GM18519 (cell line): ENCODE results near the gene COL20A1.
"Not testable (repeated sequence)": the region's sequence is repeated elsewhere in the genome, so short reads cannot be mapped to it uniquely, and the experiment has no call there.

Source experiments
- ATAC-seq: cut with Tn5 transposase; IDR thresholded peaks from one replicate; pipeline ENCODE4 v1.9.1; 2021; ENCODE audit warnings: mild to moderate bottlenecking, moderate library complexity; ENCODE audit not compliant: unreplicated experiment, low FRiP score

COL20A1 gene

DNA sequence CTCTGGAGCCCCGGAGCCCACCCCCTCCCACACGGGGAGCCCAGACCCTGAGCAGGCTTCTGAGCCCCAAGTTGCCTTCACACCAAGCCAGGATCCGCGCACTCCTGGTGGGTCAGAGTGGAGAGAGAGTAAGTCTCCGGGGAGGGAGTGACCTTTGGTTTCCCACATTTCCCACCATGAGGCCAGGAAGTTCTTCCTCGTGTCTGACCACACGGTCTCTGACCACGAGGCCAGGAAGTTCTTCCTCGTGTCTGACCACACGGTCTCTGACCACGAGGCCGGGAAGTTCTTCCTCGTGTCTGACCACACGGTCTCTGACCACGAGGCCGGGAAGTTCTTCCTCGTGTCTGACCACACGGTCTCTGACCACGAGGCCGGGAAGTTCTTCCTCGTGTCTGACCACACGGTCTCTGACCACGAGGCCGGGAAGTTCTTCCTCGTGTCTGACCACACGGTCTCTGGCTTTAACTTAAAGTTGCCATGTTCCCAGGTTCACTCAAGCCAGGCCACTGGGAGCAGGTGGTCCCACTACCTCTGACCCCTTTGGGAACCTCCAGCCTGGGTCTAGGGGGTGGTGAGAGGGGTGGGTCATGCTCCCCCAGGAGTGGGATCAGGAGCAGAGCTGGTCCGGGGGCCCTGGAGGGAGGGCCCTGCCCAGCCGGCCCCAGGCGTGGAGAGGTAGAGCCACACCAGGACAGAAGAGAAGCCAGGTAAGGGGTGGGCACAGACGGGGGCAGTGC, 13.1 kb downstream of the COL20A1 start:
- not testable (repeated sequence) for ATAC-seq

DNA sequence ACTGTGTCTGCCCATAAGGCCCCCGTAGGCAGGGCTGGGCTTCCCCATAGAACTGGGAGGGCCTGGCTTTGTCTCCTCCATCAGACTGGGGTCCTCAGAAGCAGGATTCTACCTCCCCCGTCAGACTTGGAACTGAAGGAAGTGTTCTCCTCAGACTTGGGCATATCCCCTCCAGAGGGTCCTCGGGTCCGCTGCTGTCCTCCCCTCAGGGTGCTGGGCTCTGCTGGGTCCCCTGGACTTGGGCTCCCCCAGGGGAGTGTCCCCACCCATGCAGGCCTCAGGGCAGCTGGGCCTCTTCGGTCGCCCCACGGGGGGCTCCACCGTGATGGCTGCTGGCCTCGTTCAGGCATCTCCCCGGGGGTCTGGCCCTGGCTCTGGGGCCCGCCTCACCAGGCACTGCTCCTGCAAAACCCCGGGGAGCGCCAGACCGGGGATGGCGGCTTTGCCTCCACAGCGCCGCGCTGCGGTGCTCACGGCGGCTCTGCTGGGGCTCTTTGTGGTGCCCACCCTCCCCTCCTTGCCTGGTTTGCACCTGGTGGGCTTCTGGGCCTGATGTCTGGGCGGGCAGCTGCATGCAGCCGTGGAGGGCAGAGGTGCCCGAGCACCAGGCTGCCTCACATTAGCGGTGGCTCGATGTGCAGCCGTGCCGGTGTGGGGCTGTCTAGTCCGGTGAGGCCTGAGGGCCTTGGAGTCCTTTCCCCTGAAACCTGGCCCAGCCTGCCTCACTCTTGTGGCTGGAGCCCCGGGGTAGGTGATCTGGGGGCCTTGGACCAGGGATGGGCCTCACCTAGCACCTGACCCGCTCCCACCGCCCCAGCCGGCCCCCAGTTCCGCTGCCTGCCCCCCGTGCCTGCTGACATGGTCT, 13.9 kb downstream of the COL20A1 start:
- ATAC-seq: no peak

- no peak for ATAC-seq
Observed at GRCh38 chr20:63307538-63308217, 14.7 kb downstream of the COL20A1 start.

- no peak for ATAC-seq
Observed at GRCh38 chr20:63308218-63308911, 15.4 kb downstream of the COL20A1 start.

- ATAC-seq: no peak
Observed at GRCh38 chr20:63309261-63310071, 16.5 kb downstream of the COL20A1 start.

- ATAC-seq: no peak
Observed at GRCh38 chr20:63310265-63310991, 17.4 kb downstream of the COL20A1 start.

- no peak for ATAC-seq
Observed at GRCh38 chr20:63311186-63311832, 18.3 kb downstream of the COL20A1 start.

GRCh38 chr20:63311833-63312243, 18.9 kb downstream of the COL20A1 start:
- no peak for ATAC-seq

- no peak for ATAC-seq
Observed at GRCh38 chr20:63312273-63312672, 19.3 kb downstream of the COL20A1 start.

DNA sequence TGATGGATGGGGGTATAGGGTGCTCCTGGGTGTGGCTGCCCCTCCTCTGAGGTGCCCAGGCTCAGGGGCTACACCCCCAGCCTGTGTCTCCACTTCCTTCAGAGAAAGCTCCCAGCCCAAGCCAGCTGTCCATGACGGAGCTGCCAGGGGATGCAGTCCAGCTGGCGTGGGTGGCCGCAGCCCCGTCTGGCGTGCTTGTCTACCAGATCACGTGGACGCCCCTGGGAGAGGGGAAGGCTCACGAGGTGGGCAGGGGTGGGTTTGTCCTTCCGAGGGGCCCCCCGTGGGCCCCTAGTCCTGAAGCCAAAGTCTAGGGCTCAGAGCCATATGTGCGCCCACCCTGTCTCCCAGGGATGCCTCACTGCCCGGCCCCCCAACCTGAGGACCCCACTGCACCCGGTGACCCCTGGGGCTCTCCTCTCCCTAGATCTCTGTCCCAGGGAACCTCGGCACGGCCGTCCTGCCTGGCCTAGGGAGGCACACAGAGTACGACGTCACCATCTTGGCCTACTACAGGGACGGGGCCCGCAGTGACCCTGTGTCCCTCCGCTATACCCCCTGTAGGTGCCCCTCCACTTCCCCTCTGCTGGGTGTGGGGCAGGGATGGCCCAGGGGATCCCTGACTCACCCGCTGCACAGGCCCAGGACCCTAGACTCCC, 19.8 kb downstream of the COL20A1 start:
- ATAC-seq: no peak

DNA sequence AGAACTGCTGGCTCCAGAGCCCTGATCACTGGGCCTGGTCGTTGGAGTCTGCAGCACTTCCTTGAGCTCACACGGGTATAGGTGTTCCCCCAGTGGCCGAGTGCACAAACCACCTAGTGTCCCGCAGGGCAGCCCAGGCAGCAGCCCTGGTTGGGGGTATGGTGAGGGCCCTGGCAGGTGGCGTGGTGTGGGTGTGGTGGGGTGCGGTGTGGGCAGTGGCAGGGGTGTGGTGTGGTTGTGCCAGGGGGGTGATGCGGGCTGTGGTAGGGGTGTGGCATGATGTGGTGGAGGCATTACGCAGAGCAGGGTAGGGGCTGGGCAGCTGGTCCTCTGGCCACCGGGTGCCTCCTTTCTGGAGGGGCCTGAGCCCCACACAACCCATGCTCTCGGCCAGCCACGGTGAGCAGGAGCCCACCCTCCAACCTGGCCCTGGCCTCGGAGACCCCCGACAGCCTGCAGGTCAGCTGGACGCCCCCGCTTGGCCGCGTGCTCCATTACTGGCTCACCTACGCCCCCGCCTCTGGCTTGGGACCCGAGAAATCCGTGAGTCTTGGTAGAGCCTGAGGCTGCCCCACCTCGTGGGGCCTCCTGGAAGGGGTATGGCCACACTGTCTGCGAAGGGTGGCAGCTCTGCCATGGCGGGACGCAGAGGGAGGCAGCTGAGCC, 20.5 kb downstream of the COL20A1 start:
- no peak for ATAC-seq

DNA sequence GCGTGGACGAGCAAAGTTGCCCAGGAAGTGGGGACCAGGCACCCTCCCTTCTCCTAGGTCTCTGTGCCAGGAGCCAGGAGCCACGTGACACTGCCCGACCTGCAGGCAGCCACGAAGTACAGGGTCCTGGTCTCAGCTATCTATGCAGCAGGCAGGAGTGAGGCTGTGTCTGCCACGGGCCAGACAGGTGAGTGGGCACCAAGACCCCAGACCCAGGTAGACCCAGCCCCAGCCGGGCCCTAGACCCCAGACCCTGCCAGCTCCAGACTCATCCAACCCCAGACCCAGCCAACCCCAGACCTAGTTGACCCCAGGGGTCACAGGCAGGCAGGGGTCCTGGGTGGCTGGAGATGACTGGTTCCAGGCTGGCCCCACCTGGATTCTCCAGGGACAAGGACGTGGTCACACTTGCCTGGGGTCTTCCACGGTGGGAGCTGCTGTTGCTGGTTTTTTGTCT, 21.1 kb downstream of the COL20A1 start:
- no peak for ATAC-seq

- ATAC-seq: no peak
Observed at GRCh38 chr20:63314566-63315239, 21.7 kb downstream of the COL20A1 start.

DNA sequence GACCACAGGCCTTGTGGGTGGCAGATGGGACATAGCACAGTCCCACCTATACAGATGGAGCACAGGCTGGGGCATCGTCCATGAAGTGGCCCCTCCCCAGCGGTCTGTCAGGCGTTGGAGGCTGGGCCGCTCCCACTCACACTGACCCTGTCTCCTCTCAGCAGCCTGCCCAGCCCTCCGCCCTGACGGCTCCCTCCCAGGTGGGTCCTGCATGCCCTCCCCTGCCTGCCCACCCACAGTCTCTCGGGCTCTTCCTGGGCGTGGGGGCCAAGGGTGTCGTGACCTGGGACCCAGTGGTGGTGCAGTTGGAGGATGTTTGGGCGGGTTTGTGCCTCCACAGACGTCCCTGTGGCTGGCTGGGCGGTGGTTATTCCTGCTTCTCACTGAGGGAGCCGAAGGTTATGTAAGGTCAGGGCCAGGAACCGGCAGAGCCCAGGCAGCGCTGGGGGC, 22.3 kb downstream of the COL20A1 start:
- no peak for ATAC-seq

DNA sequence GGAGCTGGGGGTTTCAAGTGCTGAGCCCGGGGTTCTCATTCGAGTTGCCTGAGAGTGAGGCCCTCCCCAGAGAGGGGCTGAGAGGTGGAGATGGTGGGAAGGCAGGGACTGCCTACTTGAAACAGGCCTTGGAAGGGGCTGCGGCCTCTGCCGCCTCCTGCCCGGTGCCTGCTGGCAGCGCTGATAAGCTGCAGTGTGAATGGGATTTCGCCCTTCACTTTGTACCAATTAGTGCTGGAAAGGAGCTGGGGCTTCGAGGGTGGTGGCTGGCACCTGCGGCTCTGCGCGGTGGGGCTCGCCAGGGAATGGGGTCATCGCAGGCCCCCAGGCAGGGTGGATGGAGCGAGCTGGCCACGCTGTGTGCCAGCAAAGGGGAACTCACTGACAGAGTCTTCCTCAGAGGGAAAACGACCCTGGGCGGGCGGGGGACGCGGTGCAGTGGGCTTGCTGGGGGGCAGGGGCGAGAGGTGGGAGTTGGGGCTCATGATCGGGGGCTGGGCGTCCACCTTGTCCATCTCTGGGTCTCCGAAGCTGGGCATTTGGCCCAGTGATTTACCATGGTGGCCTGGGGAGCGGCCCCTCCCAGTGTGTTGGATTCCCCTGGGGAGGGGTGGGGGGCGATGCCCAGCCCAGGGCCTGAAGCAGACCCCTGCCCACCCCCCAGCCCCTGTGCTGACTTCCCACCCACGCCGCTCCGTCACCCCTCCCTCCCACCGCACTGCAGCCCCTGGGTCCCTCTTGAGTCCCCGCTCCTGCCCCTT, 22.9 kb downstream of the COL20A1 start:
- no peak for ATAC-seq

DNA sequence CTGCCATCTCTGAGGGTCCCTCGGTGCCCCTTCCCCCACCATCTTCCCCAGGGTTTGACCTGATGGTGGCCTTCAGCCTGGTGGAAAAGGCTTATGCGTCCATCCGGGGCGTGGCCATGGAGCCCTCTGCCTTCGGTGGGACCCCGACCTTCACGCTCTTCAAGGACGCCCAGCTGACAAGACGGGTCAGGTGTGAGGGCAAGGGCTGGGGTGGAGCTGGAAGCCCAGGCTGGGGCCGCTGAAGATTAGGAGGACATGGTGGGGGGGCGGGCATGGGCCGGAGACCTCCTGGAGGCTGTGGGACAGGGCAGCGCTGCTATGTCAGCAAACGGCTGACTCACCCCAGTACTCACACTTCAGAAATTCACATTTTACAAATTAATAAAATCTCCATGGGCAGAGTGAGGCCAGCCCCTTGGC, 23.5 kb downstream of the COL20A1 start:
- no peak for ATAC-seq
